ENCODE measurements around the gene INPP5F.

GRCh38 chr10:119734396-119735332 lies 8.8 kb downstream of the INPP5F start:
- TF ChIP-seq CTCF (optimal IDR thresholded peaks at IDR 0.05 in 1 of 3, IDR thresholded peaks at IDR 0.05 in 1 of 3, conservative IDR thresholded peaks at IDR 0.05 in 1 of 3; ENCODE audit: extremely low read depth in 1 of 3, insufficient read depth in 2 of 3, low read length in 3 of 3): no peak
- no peak for TF ChIP-seq EZH2 (IDR thresholded peaks at IDR 0.05; ENCODE audit: low read length)
